Small intestine (tissue), 7 donors: Measurements from ENCODE around the gene FARS2. TPM values are rescaled to one million over a fixed set of nuclear protein-coding genes. Genes with fewer than 3 reads are reported as not detected.

ENCODE experiments used
- DNase-seq, 2 donors: peaks; one replicate each; pipeline versions ENCODE4 v3.0.0 to v3.0.0-alpha.2; 2013
- FAIRE-seq: peaks from 2 replicates; lab custom pipeline; 2012; peaks lifted over from hg19 to GRCh38; lab: Jason Lieb, UNC
- H3K27ac ChIP-seq, 3 donors: one replicate each; pipeline ENCODE4 v1.5.1; 2013; ENCODE audit warnings: low read length in 2 of 3, mild to moderate bottlenecking in 2 of 3, control low read depth in 1 of 3, inconsistent platforms in 1 of 3, low read depth in 1 of 3, moderate library complexity in 1 of 3
- H3K27me3 ChIP-seq, 3 donors: one replicate each; pipeline ENCODE4 v1.6.1; 2013; ENCODE audit warnings: low read length in 3 of 3, inconsistent platforms in 1 of 3; ENCODE audit not compliant: control insufficient read depth in 3 of 3, insufficient read depth in 3 of 3
- H3K36me3 ChIP-seq, 3 donors: one replicate each; pipeline ENCODE4 v1.6.1; 2013; ENCODE audit warnings: low read length in 3 of 3, inconsistent platforms in 1 of 3, low read depth in 1 of 3, mild to moderate bottlenecking in 1 of 3, moderate library complexity in 1 of 3; ENCODE audit not compliant: control insufficient read depth in 3 of 3, insufficient read depth in 2 of 3
- H3K4me1 ChIP-seq, 3 donors: one replicate each; pipeline ENCODE4 v1.6.1; 2013; ENCODE audit warnings: low read length in 2 of 3, inconsistent platforms in 1 of 3, low read depth in 1 of 3, mild to moderate bottlenecking in 1 of 3, moderate library complexity in 1 of 3; ENCODE audit not compliant: control insufficient read depth in 3 of 3, insufficient read depth in 2 of 3
- H3K4me3 ChIP-seq, 3 donors: one replicate each; pipeline ENCODE4 v1.5.1; 2013; ENCODE audit warnings: low read length in 3 of 3, control low read depth in 1 of 3, inconsistent platforms in 1 of 3, low read depth in 1 of 3, mild to moderate bottlenecking in 1 of 3, moderate library complexity in 1 of 3
- H3K9me3 ChIP-seq, 2 donors: one replicate each; pipeline ENCODE4 v1.6.1; 2013; ENCODE audit warnings: low read depth in 1 of 2, low read length in 1 of 2; ENCODE audit not compliant: control insufficient read depth in 2 of 2, insufficient read depth in 1 of 2
- WGBS, 3 donors: extraction: QIAGEN DNeasy Blood & Tissue Kit; methylation state at CpG; one replicate each; pipeline ENCODE4 v1.1.7; 2013; 5-methylcytosine and 5-hydroxymethylcytosine counted together
- polyA plus RNA-seq, 4 donors: library from polyadenylated mRNA; stranded (reverse) in 3 of 4; unstranded in 1 of 4; fragments of 200-250 nt in 3 of 4; fragments of 120-200 nt in 1 of 4; gene quantifications; one replicate each; pipeline versions ENCODE4 v1.2.1 to v1.2.3, GENCODE V29; 2013
- donor health status: healthy with polysubstance abuse.
- donor health status: control.
- donor health status: control.
- donor health status: Bipolar disorder and iron deficiency.
- donor health status: healthy.

Gene FARS2
- polyA plus RNA-seq, 4 donors: 6.0 to 16.6 (median 11.8) TPM

DNA sequence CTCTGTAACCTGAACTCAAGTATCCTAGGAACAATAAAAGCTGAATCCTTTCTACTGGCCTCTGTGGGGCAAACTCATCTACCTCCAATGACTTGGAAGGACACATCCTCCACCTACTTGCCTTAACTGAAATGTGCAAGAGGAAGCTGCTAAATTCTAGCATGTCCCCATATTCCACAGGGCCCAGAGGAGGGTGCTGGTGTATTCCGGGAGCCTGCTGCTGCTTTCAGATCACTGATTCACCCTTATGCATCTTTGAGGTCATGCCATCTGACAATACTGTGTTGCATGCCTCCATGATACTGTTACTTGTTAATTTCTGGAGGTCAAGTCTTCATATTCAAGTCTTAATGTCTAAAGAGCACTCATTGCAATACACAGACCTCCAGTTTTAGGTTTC lies 40.9 kb upstream of the FARS2 start:
- DNase-seq: no peak
- no peaks in the 10 kb centered on the region for H3K4me1 ChIP-seq
- H3K27me3 ChIP-seq: no peaks in the 10 kb centered on the region
- H3K27ac ChIP-seq: no peak overlapping the region
- no peaks in the 10 kb centered on the region for H3K9me3 ChIP-seq
- H3K36me3 ChIP-seq: peaks cover 0 to 2% (median 0%) of the 10 kb centered on the region in 3 donors
- H3K4me3 ChIP-seq: no peak overlapping the region
- 85 to 96% (median 95%) methylated on average over 1 of the region's 1 CpG for WGBS, 3 donors
- no peak for FAIRE-seq

DNA sequence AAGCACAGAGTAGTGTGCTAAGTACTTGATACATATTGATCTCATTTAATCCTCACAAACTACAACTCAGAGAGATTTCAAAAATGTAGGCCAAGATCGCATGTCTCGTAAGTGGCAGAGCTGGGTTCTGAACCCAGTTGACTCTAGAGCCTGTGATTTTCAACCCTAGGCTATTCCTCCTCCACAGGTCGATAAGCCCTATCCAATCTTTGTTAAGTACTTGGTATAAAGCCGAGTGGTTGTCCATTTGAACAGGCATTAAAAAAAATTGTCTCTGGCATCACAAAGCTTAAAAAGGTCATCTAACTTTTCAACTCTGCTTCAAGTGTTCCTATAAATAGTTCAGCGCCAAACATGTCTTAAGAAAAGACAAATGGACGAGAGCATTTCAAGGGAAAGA lies 38.0 kb upstream of the FARS2 start:
- no peaks in the 10 kb centered on the region for H3K27me3 ChIP-seq
- no peak for DNase-seq
- H3K4me3 ChIP-seq: no peak overlapping the region
- WGBS, 3 donors: 87 to 97% (median 89%) methylated on average over 6 of the region's 6 CpGs
- no peak for FAIRE-seq
- H3K9me3 ChIP-seq: no peaks in the 10 kb centered on the region
- no peaks in the 10 kb centered on the region for H3K4me1 ChIP-seq
- no peak overlapping the region for H3K27ac ChIP-seq
- H3K36me3 ChIP-seq: peaks cover 0 to 2% (median 0%) of the 10 kb centered on the region in 3 donors

DNA sequence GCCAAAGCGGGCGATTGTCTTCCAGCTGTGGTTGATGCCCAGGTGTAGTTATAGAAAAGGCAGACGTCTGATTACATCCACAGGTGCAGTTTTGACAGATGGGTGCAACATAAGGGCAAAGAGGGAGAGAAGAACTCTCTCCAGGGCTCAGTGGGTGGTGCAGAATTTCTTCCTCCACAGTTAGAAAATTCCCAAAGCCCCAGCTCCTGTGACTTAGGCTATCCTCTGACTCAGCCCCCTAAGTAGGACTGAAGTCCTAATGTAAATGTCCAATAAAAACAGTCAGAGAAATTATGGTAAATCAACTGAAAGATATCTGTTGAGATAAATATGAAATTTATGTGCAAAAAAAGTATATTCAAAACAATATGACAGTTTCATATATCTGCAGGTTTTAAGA lies 32.0 kb upstream of the FARS2 start:
- H3K27me3 ChIP-seq: no peaks in the 10 kb centered on the region
- no peaks in the 10 kb centered on the region for H3K9me3 ChIP-seq
- H3K36me3 ChIP-seq: no peaks in the 10 kb centered on the region
- H3K4me3 ChIP-seq: no peak overlapping the region
- H3K4me1 ChIP-seq: no peaks in the 10 kb centered on the region
- no peak for DNase-seq
- no peak for FAIRE-seq
- WGBS, 3 donors: 87 to 96% (median 95%) methylated on average over 3 of the region's 3 CpGs
- H3K27ac ChIP-seq: no peak overlapping the region

DNA sequence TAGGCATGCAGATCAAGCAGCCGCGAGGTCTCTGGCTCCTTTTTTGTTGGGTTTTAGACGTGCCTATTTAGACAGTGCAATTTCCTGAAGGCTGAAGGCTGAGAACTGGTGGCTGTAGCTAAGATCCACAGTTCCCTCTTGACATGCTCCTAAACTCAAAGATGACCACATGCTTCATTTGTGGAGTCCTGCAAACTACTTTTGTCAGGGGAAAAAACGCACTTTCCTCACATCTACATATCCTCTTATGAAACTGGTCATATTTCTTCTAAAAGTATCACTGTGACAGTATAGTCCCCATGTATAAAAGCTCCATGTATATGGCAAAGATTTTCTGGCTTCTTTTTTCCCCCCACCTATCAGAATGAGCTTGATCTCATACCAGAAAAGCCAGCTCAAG lies 31.2 kb upstream of the FARS2 start:
- H3K27ac ChIP-seq: no peak overlapping the region
- no peak for DNase-seq
- 75 to 92% (median 87%) methylated on average over 4 of the region's 4 CpGs for WGBS, 3 donors

DNA sequence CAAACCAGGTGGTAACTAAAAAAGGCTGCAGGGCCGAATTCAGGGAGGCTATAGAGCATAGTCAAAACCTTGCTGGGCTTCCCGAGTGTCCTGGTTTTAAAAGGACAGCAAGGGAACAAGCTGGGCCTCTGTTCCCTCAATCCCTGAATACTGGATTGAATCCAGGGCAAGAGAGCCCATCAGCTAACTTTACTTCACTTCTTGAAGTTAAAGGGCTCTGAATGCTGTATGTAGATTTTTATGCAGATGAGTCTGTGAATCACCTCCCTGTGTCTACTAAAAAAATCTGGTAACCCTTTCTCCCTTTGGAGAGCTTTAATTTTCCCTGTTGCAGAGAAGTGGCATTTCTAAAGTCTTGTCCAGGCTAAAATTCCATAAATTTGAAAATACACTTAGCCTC lies 30.0 kb upstream of the FARS2 start:
- no peaks in the 10 kb centered on the region for H3K27me3 ChIP-seq
- H3K4me3 ChIP-seq: no peak overlapping the region
- WGBS, 3 donors: 80 to 89% (median 84%) methylated on average over 2 of the region's 2 CpGs

More for the DNA sequence above, 31.2 kb upstream of the FARS2 start:
- Histone ChIP-seq H3K4me3 (no peak overlapping the region), H3K4me1 (no peaks in the 10 kb centered on the region), H3K9me3 (no peaks in the 10 kb centered on the region), H3K36me3 (peaks cover 0 to 1% (median 0%) of the 10 kb centered on the region in 3 donors), H3K27me3 (no peaks in the 10 kb centered on the region)
- no peak for FAIRE-seq

DNA sequence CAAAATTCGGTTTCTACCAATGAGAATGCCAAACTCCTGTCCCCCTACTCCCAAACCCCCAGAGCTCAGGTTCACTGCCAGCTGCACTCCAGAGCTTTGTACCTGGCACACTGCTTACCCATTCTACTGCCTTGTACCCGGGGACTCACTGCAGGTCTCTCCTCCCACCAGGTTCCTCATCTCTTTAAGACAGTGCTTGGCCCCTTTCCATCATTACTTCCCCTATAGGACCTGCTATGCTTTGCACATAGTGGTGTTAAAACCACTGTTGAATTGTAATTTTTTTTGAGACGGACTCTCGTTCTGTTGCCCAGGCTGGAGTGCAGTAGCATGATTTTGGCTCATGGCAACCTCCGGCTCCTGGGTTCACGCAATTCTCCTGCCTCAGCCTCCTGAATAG lies 26.4 kb upstream of the FARS2 start:
- no peaks in the 10 kb centered on the region for H3K9me3 ChIP-seq
- H3K4me3 ChIP-seq: no peak overlapping the region
- peaks cover 0 to 15% (median 0%) of the 10 kb centered on the region in 3 donors for H3K36me3 ChIP-seq
- DNase-seq (no peak), FAIRE-seq (no peak)
- H3K27me3 ChIP-seq: no peaks in the 10 kb centered on the region
- no peaks in the 10 kb centered on the region for H3K4me1 ChIP-seq
- no peak overlapping the region for H3K27ac ChIP-seq
- 84 to 95% (median 84%) methylated on average over 6 of the region's 6 CpGs for WGBS, 3 donors

More for the DNA sequence above, 30.0 kb upstream of the FARS2 start:
- FAIRE-seq: no peak
- H3K36me3 ChIP-seq: peaks cover 0 to 2% (median 0%) of the 10 kb centered on the region in 3 donors
- no peak overlapping the region for H3K27ac ChIP-seq
- no peak for DNase-seq
- H3K4me1 ChIP-seq: no peaks in the 10 kb centered on the region
- no peaks in the 10 kb centered on the region for H3K9me3 ChIP-seq

DNA sequence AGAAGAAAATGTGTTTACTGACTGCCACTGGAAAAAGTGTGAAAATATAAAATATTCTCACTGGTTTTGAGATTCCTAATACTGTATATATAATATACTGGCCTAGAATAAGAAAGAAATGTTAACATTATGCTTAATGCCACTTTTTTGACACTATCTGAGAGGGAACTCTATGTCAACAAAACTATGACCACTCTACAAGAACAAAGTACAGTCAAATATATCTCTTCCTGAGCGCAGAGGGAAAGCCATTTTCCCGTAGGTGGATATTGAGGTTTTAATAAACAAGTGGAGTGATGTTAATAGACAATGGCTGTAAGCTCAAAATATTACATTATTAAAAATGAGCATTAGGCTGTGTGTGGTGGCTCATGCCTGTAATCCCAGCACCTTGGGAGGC lies 25.5 kb upstream of the FARS2 start:
- DNase-seq: no peak
- no peak overlapping the region for H3K4me3 ChIP-seq
- FAIRE-seq: no peak
- WGBS, 3 donors: 83 to 93% (median 92%) methylated on average over 2 of the region's 2 CpGs
- peaks cover 0 to 20% (median 0%) of the 10 kb centered on the region in 3 donors for H3K36me3 ChIP-seq
- H3K4me1 ChIP-seq: no peaks in the 10 kb centered on the region
- H3K27me3 ChIP-seq: no peaks in the 10 kb centered on the region
- no peak overlapping the region for H3K27ac ChIP-seq
- H3K9me3 ChIP-seq: no peaks in the 10 kb centered on the region

DNA sequence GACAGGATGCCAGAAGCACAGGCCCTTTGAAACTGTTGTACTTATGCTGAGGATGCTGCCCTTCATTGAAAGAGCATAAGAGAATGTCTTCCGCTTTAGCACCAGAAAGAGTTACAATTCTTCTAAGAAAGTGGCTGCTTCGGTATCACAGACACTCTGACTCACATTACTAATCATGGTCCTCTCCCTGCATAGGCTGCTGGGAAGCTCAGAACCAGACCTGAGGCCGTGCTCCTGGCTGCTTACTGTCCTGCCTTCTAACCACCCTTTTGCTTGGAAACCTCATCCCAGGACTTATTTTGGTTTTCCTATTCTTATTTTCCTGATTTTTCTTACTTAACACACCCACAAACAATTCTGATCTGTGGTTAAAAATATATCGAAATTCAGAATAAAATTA lies 23.5 kb upstream of the FARS2 start:
- FAIRE-seq: no peak
- Histone ChIP-seq H3K9me3 (no peaks in the 10 kb centered on the region), H3K4me1 (no peaks in the 10 kb centered on the region), H3K36me3 (peaks cover 0 to 22% (median 0%) of the 10 kb centered on the region in 3 donors), H3K4me3 (no peak overlapping the region), H3K27ac (no peak overlapping the region), H3K27me3 (no peaks in the 10 kb centered on the region)
- DNase-seq: no peak
- 87 to 96% (median 93%) methylated on average over 4 of the region's 4 CpGs for WGBS, 3 donors

DNA sequence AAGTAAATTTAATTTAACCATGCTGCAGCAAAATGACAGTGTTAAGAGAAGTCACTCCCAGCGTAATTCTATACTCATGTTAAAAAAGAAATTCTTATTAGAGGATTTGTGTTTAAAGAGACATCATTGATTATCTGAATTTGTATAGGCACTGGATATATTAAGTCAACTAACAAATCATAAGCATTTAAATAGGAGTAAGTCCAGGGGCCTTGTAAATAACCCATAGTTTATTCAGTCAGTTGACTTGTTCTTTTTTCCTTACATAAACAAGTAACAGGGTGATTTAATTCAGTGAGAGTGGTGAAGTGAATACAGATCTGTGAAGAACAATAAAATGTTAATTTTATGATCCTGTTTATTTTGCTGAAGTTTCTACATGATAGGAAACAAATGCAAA lies 23.0 kb upstream of the FARS2 start:
- Histone ChIP-seq H3K27ac (no peak overlapping the region), H3K36me3 (peaks cover 0 to 25% (median 0%) of the 10 kb centered on the region in 3 donors), H3K4me1 (no peaks in the 10 kb centered on the region), H3K27me3 (no peaks in the 10 kb centered on the region), H3K9me3 (no peaks in the 10 kb centered on the region), H3K4me3 (no peak overlapping the region)
- FAIRE-seq (no peak), DNase-seq (no peak)
- 93 to 100% (median 94%) methylated on average over 1 of the region's 1 CpG for WGBS, 3 donors
